LNCaP clone FGC (cell line): ENCODE results near the gene SNX24.
"Not testable (repeated sequence)": the region's sequence is repeated elsewhere in the genome, so short reads cannot be mapped to it uniquely, and the experiment has no call there.

ENCODE experiments used
- DNase-seq: peaks from one replicate; pipeline ENCODE4 v3.0.0-alpha.2; 2011; ENCODE audit warnings: low read depth
- H3K4me3 ChIP-seq: 2 replicates; pipeline ENCODE4 v1.5.1; 2011; ENCODE audit warnings: mild to moderate bottlenecking, low read depth, low read length, control low read depth
- TF ChIP-seq, protein P1 (sequence below): IDR thresholded peaks from 2 replicates; pipeline ENCODE4 v1.5.1; 2012; ENCODE audit warnings: mild to moderate bottlenecking; ENCODE audit not compliant: control insufficient read depth, insufficient read depth; ENCODE audit errors: extremely low read depth

The SNX24 gene

GRCh38 chr5:122909470-122910100 is 64.2 kb downstream of the SNX24 start:
- TF ChIP-seq, protein P1, sequence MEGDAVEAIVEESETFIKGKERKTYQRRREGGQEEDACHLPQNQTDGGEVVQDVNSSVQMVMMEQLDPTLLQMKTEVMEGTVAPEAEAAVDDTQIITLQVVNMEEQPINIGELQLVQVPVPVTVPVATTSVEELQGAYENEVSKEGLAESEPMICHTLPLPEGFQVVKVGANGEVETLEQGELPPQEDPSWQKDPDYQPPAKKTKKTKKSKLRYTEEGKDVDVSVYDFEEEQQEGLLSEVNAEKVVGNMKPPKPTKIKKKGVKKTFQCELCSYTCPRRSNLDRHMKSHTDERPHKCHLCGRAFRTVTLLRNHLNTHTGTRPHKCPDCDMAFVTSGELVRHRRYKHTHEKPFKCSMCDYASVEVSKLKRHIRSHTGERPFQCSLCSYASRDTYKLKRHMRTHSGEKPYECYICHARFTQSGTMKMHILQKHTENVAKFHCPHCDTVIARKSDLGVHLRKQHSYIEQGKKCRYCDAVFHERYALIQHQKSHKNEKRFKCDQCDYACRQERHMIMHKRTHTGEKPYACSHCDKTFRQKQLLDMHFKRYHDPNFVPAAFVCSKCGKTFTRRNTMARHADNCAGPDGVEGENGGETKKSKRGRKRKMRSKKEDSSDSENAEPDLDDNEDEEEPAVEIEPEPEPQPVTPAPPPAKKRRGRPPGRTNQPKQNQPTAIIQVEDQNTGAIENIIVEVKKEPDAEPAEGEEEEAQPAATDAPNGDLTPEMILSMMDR = no peak
- no peak for DNase-seq
- H3K4me3 ChIP-seq = no peak overlapping the region

DNA sequence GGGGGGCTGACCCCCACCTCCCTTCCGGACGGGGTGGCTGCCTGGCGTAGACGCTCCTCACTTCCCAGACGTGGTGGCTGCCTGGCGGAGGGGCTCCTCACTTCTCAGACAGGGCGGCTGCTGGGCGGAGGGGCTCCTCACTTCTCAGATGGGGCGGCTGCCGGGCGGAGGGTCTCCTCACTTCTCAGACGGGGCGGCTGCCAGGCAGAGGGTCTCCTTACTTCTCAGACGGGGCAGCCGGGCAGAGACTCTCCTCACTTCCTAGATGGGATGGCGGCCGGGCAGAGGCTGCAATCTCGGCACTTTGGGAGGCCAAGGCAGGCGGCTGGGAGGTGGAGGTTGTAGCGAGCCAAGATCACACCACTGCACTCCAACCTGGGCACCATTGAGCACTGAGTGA is 68.0 kb downstream of the SNX24 start:
- DNase-seq, H3K4me3 ChIP-seq: not testable (repeated sequence)

- H3K4me3 ChIP-seq = no peak overlapping the region
- TF ChIP-seq, protein P1 = no peak
- DNase-seq = no peak
Measured at GRCh38 chr5:122915717-122916461, 70.5 kb downstream of the SNX24 start.

DNA sequence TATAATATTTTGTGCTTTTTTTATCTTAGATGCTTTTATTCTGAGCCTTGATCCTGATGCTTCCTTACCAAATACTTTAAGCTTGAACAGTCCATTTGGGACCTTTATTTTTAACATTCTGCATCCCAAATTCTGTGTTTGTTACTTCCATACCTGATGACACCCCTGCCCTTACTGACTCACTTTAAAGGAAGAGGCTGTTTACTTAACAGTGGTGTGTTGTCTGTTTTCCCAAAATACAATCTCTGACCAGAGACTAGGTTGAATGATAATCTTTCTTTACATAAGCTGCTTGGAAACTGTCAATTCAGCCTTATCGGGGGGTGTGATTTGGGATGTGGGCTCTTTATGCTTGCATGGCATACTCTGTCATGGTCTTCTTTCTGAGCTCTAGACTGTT is 71.1 kb downstream of the SNX24 start:
- DNase-seq = no peak
- H3K4me3 ChIP-seq = no peak overlapping the region
- TF ChIP-seq, protein P1 = no peak

- DNase-seq = no peak
- H3K4me3 ChIP-seq = no peak overlapping the region
- TF ChIP-seq, protein P1 = no peak
Measured at GRCh38 chr5:122919969-122920368, 74.6 kb downstream of the SNX24 start.

DNA sequence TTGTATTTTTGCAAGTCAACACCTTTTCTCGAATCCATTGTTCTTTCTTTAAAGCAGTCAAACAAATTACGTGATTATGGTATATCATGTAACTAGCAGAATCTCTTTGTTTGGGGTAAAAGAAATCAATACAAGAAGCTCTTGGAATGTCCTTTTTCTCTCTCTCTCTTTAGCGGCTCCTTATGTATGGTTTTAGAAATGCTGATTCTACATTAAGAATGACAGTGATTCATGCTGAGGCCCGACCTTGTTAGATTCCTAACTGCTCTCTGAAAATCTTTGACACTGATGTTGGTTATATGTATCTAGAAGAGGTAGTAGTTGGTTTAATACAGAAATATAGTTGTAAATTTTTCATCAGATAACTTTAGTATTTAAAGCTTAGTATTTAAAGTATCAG is 76.4 kb downstream of the SNX24 start:
- TF ChIP-seq, protein P1 = no peak
- H3K4me3 ChIP-seq = no peak overlapping the region
- DNase-seq = no peak

GRCh38 chr5:122924203-122924602 is 78.8 kb downstream of the SNX24 start:
- TF ChIP-seq, protein P1 = no peak
- DNase-seq = no peak
- no peak overlapping the region for H3K4me3 ChIP-seq
